Epithelial cell of esophagus (primary cell): Measurements from ENCODE around the gene PTPA.

Source experiments
- DNase-seq: peaks from one replicate; pipeline ENCODE4 v3.0.0; 2010; ENCODE audit warnings: low read depth
- H3K4me3 ChIP-seq: 2 replicates; pipeline ENCODE4 v1.5.1; 2011; ENCODE audit warnings: mild to moderate bottlenecking, low read length, control low read depth
- CTCF ChIP-seq: IDR thresholded peaks from 2 replicates; pipeline ENCODE4 v1.5.1; 2011; ENCODE audit warnings: low read depth, mild to moderate bottlenecking, low read length, control low read depth, inconsistent platforms; ENCODE audit not compliant: insufficient read depth; ENCODE audit errors: missing control alignments

The PTPA gene

GRCh38 chr9:129081388-129081904, 29.8 kb upstream of the PTPA start:
- no peak for DNase-seq
- no peak for TF ChIP-seq CTCF
- H3K4me3 ChIP-seq, result peak overlapping the region; percentile 91

- no peak for TF ChIP-seq CTCF
- no peak overlapping the region for H3K4me3 ChIP-seq
- no peak for DNase-seq
These were observed 27.1 kb upstream of the PTPA start for GRCh38 chr9:129084087-129084486.

- no peak for DNase-seq
- TF ChIP-seq CTCF, result no peak
- H3K4me3 ChIP-seq, result no peak overlapping the region
These were observed 22.0 kb upstream of the PTPA start for GRCh38 chr9:129089246-129089645.

GRCh38 chr9:129093602-129094386, 17.4 kb upstream of the PTPA start:
- no peak for TF ChIP-seq CTCF

GRCh38 chr9:129094387-129095169, 16.6 kb upstream of the PTPA start:
- no peak for TF ChIP-seq CTCF
- no peak overlapping the region for H3K4me3 ChIP-seq
- DNase-seq, result no peak

More at GRCh38 chr9:129093602-129094386, 17.4 kb upstream of the PTPA start:
- no peak overlapping the region for H3K4me3 ChIP-seq
- no peak for DNase-seq

- no peak for DNase-seq
- H3K4me3 ChIP-seq, result no peak overlapping the region
- no peak for TF ChIP-seq CTCF
These were observed 16.0 kb upstream of the PTPA start for GRCh38 chr9:129095170-129095667.
